HEK293 (cell line): ENCODE measurements around the gene INPP5A.

Experiments used
- BCL11B ChIP-seq: fragments of 450-650 bp; formaldehyde crosslinking; IDR thresholded peaks from 2 replicates; pipeline ENCODE4 v1.5.1; 2016; ENCODE audit warnings: low read depth, missing biosample characterization, missing genetic modification characterization
- FEZF1 ChIP-seq: fragments of 450-650 bp; formaldehyde crosslinking; IDR thresholded peaks from 2 replicates; pipeline ENCODE4 v1.5.1; 2016; ENCODE audit warnings: missing biosample characterization, missing genetic modification characterization
- HIC1 ChIP-seq: fragments of 450-650 bp; formaldehyde crosslinking; IDR thresholded peaks from 2 replicates; pipeline ENCODE4 v1.5.1; 2016; ENCODE audit warnings: missing biosample characterization, missing genetic modification characterization
- HOXA7 ChIP-seq: sonication (generic); formaldehyde crosslinking; IDR thresholded peaks from 2 replicates; pipeline ENCODE4 v1.8.1; 2022; ENCODE audit warnings: missing genetic modification reagents, borderline replicate concordance
- HOXC10 ChIP-seq: sonication (generic); formaldehyde crosslinking; IDR thresholded peaks from 2 replicates; pipeline ENCODE4 v1.8.1; 2023; ENCODE audit warnings: mild to moderate bottlenecking, missing genetic modification reagents
- INSM2 ChIP-seq: fragments of 450-650 bp; formaldehyde crosslinking; IDR thresholded peaks from 2 replicates; pipeline ENCODE4 v1.5.1; 2016; ENCODE audit warnings: missing biosample characterization, missing genetic modification characterization
- SCRT1 ChIP-seq: fragments of 450-650 bp; formaldehyde crosslinking; IDR thresholded peaks from 2 replicates; pipeline ENCODE4 v1.5.1; 2016; ENCODE audit warnings: missing biosample characterization, missing genetic modification characterization, borderline replicate concordance
- SP2 ChIP-seq: fragments of 450-650 bp; formaldehyde crosslinking; IDR thresholded peaks from 2 replicates; pipeline ENCODE4 v1.5.1; 2016; ENCODE audit warnings: missing biosample characterization, missing genetic modification characterization
- YY1 ChIP-seq: fragments of 450-650 bp; formaldehyde crosslinking; IDR thresholded peaks from 2 replicates; pipeline ENCODE4 v1.5.1; 2018; ENCODE audit warnings: missing biosample characterization, missing genetic modification characterization
- ZBTB1 ChIP-seq: fragments of 450-650 bp; formaldehyde crosslinking; IDR thresholded peaks from 2 replicates; pipeline ENCODE4 v1.5.1; 2016; ENCODE audit warnings: missing biosample characterization, missing genetic modification characterization
- ZBTB48 ChIP-seq: fragments of 450-650 bp; formaldehyde crosslinking; IDR thresholded peaks from 2 replicates; pipeline ENCODE4 v1.5.1; 2016; ENCODE audit warnings: missing biosample characterization, missing genetic modification characterization
- ZFP69B ChIP-seq: fragments of 450-650 bp; formaldehyde crosslinking; IDR thresholded peaks from 2 replicates; pipeline ENCODE4 v1.5.1; 2016; ENCODE audit warnings: missing biosample characterization, missing genetic modification characterization
- ZIC2 ChIP-seq: fragments of 450-650 bp; formaldehyde crosslinking; IDR thresholded peaks from 2 replicates; pipeline ENCODE4 v1.5.1; 2016; ENCODE audit warnings: missing biosample characterization, missing genetic modification characterization
- ZNF184 ChIP-seq: fragments of 450-650 bp; IDR thresholded peaks from 2 replicates; pipeline ENCODE4 v1.5.1; 2018; ENCODE audit warnings: missing biosample characterization, mild to moderate bottlenecking, missing genetic modification characterization
- ZNF280D ChIP-seq: fragments of 450-650 bp; formaldehyde crosslinking; IDR thresholded peaks from 2 replicates; pipeline ENCODE4 v1.5.1; 2016; ENCODE audit warnings: missing biosample characterization, missing genetic modification characterization
- ZNF311 ChIP-seq: fragments of 450-650 bp; formaldehyde crosslinking; IDR thresholded peaks from 2 replicates; pipeline ENCODE4 v1.5.1; 2017; ENCODE audit warnings: missing biosample characterization, missing genetic modification characterization, borderline replicate concordance
- ZNF350 ChIP-seq: fragments of 450-650 bp; formaldehyde crosslinking; IDR thresholded peaks from 2 replicates; pipeline ENCODE4 v1.5.0; 2017; ENCODE audit warnings: missing biosample characterization, mild to moderate bottlenecking, missing genetic modification characterization
- ZNF426 ChIP-seq: fragments of 450-650 bp; formaldehyde crosslinking; IDR thresholded peaks from 2 replicates; pipeline ENCODE4 v1.5.1; 2017; ENCODE audit warnings: missing biosample characterization, missing genetic modification characterization, mild to moderate bottlenecking, inconsistent platforms, moderate library complexity
- ZNF529 ChIP-seq: fragments of 450-650 bp; formaldehyde crosslinking; IDR thresholded peaks from 2 replicates; pipeline ENCODE4 v1.5.1; 2017; ENCODE audit warnings: missing genetic modification characterization, missing biosample characterization; ENCODE audit not compliant: insufficient replicate concordance
- ZNF580 ChIP-seq: fragments of 450-650 bp; formaldehyde crosslinking; IDR thresholded peaks from 2 replicates; pipeline ENCODE4 v1.5.1; 2016; ENCODE audit warnings: missing biosample characterization, missing genetic modification characterization
- ZNF585B ChIP-seq: fragments of 450-650 bp; formaldehyde crosslinking; IDR thresholded peaks from 2 replicates; pipeline ENCODE4 v1.5.1; 2016; ENCODE audit warnings: missing biosample characterization, missing genetic modification characterization
- ZNF600 ChIP-seq: fragments of 450-650 bp; formaldehyde crosslinking; IDR thresholded peaks from 2 replicates; pipeline ENCODE4 v1.5.1; 2016; ENCODE audit warnings: missing biosample characterization, missing genetic modification characterization
- ZNF623 ChIP-seq: fragments of 450-650 bp; formaldehyde crosslinking; IDR thresholded peaks from 2 replicates; pipeline ENCODE4 v1.5.1; 2016; ENCODE audit warnings: missing biosample characterization, missing genetic modification characterization
- ZNF626 ChIP-seq: fragments of 450-650 bp; sonication (Bioruptor Pico); formaldehyde crosslinking; IDR thresholded peaks from 2 replicates; pipeline ENCODE4 v1.5.1; 2018; ENCODE audit warnings: missing biosample characterization, missing genetic modification characterization, inconsistent platforms
- ZNF692 ChIP-seq: fragments of 450-650 bp; formaldehyde crosslinking; IDR thresholded peaks from 2 replicates; pipeline ENCODE4 v1.5.1; 2016; ENCODE audit warnings: missing biosample characterization, missing genetic modification characterization
- ZNF707 ChIP-seq: fragments of 450-650 bp; formaldehyde crosslinking; IDR thresholded peaks from 2 replicates; pipeline ENCODE4 v1.5.1; 2016; ENCODE audit warnings: missing biosample characterization, missing genetic modification characterization
- ZSCAN16 ChIP-seq: fragments of 450-650 bp; formaldehyde crosslinking; IDR thresholded peaks from 2 replicates; pipeline ENCODE4 v1.5.1; 2016; ENCODE audit warnings: missing biosample characterization, missing genetic modification characterization
- ZSCAN23 ChIP-seq: fragments of 450-650 bp; formaldehyde crosslinking; IDR thresholded peaks from 2 replicates; pipeline ENCODE4 v1.5.1; 2016; ENCODE audit warnings: missing biosample characterization, missing genetic modification characterization
- ZSCAN4 ChIP-seq: fragments of 450-650 bp; formaldehyde crosslinking; IDR thresholded peaks from 2 replicates; pipeline ENCODE4 v1.5.1; 2017; ENCODE audit warnings: missing biosample characterization, missing genetic modification characterization

Gene INPP5A

GRCh38 chr10:132700156-132701098, 162.8 kb downstream of the INPP5A start (continued):
- TF ChIP-seq ZNF580 (tag by site-specific recombination) = peak; percentile 92
- TF ChIP-seq BCL11B (tag by site-specific recombination) = peak; percentile 86
- peak; percentile 96 for TF ChIP-seq INSM2
- no peak for TF ChIP-seq HIC1
- peak; percentile 42; the same call in 1 of the 2 replicates for TF ChIP-seq ZFP69B (tag by site-specific recombination)
- no peak; the same call in 1 of the 2 replicates for TF ChIP-seq SP2 (tag by site-specific recombination)
- TF ChIP-seq ZNF426 (tag by site-specific recombination) = no peak
- peak; percentile 37; the same call in 1 of the 2 replicates for TF ChIP-seq ZBTB1 (tag by site-specific recombination)
- TF ChIP-seq HOXA7 (CRISPR knock-in tag) = no peak
- TF ChIP-seq ZNF623 = no peak
- TF ChIP-seq ZNF707 (tag by site-specific recombination) = no peak
- no peak for TF ChIP-seq ZSCAN16 (tag by site-specific recombination)
- TF ChIP-seq ZNF600 = no peak
- TF ChIP-seq ZSCAN23 (tag by site-specific recombination) = peak; percentile 81; the same call in 1 of the 2 replicates
- TF ChIP-seq ZNF350 (tag by site-specific recombination) = no peak
- peak; percentile 14; the same call in 1 of the 2 replicates for TF ChIP-seq ZNF184
- TF ChIP-seq ZNF626 = no peak
- TF ChIP-seq ZBTB48 (tag by site-specific recombination) = no peak
- no peak for TF ChIP-seq ZNF692 (tag by site-specific recombination)
- TF ChIP-seq ZSCAN4 (tag by site-specific recombination) = no peak
- peak; percentile 96 for TF ChIP-seq FEZF1 (tag by site-specific recombination)
- no peak for TF ChIP-seq ZNF585B
- TF ChIP-seq ZNF529 (tag by site-specific recombination) = no peak
- TF ChIP-seq ZNF311 (tag by site-specific recombination) = no peak
- TF ChIP-seq YY1 (tag by site-specific recombination) = peak; percentile 56; the same call in 1 of the 2 replicates
- no peak for TF ChIP-seq SCRT1 (tag by site-specific recombination)
- TF ChIP-seq ZNF280D (tag by site-specific recombination) = no peak
- TF ChIP-seq HOXC10 (CRISPR knock-in tag) = no peak
- peak; percentile 83 for TF ChIP-seq ZIC2
